ENCODE data around the gene INPP4B.

The INPP4B gene

GRCh38 chr4:142850478-142850877 lies 4.4 kb upstream of the INPP4B start:
- TF ChIP-seq CTCF (IDR thresholded peaks at IDR 0.05; ENCODE audit: borderline replicate concordance, control extremely low read depth, extremely low read depth, insufficient read depth, missing control alignments): no peak
- in situ Hi-C loops (cut with MboI; ENCODE audit: low sequenced_read_pairs, unreplicated experiment): no loop called here
- no peak for DNase-seq (ENCODE audit: low spot score)

- TF ChIP-seq CTCF (IDR thresholded peaks at IDR 0.05; ENCODE audit: borderline replicate concordance, control extremely low read depth, extremely low read depth, insufficient read depth, missing control alignments): no peak
- in situ Hi-C loops (cut with MboI; ENCODE audit: low sequenced_read_pairs, unreplicated experiment): loop anchor here (25.0 kb wide), 1 partner anchor 485 kb away; no protein-coding TSS in a partner anchor
- DNase-seq (ENCODE audit: low spot score): peak; percentile 34
These were observed 862 bp upstream of the INPP4B start for GRCh38 chr4:142846729-142847596.

DNA sequence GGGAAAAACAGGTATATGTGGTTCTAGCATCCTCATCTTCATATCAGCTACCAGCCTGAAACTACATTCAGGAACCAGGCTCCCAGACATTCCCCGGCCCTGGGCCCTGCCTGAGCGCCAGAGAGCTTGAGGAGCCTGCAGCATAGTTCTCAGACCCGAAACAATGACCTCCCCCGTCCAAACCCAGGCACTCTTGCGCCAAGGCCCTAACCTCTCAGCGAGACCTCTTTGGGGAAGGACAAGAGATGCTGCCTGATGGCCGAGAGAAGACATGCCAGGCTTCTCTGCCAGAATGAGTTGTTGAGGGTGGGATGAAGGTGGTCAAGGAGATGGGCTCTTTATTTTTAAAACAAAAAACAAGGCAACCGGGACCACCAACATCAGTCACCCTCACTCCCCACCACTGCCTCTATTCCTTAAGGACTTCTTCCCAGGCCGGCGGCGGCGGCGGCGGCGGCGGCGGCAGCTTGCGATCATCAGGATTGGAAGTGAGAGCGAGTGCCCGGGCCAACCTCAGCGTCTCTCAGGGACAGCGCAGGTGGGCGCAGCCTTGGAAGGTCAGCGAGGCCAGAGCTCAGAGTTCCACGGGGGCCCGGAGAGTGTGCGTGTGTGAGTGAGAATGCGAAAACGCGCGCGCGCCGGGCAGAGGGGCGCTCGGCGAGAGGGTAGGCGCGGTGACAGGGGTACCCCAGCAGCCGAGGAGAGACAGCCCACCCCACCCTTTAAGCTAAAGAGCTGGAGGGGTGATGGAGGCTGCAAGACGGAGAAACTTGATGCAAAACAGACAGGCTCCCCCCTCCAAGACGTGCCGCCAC lies 601 bp downstream of the INPP4B start:
- in situ Hi-C loops (cut with MboI; ENCODE audit: low sequenced_read_pairs, unreplicated experiment): loop anchor here (25.0 kb wide), 1 partner anchor 483 kb away; no protein-coding TSS in a partner anchor
- DNase-seq (ENCODE audit: low spot score): peak; percentile 9
- TF ChIP-seq CTCF (IDR thresholded peaks at IDR 0.05; ENCODE audit: borderline replicate concordance, control extremely low read depth, extremely low read depth, insufficient read depth, missing control alignments): no peak

- in situ Hi-C loops (cut with MboI; ENCODE audit: low sequenced_read_pairs, unreplicated experiment): loop anchor here (25.0 kb wide), 1 partner anchor 482 kb away; no protein-coding TSS in a partner anchor
- TF ChIP-seq CTCF (IDR thresholded peaks at IDR 0.05; ENCODE audit: borderline replicate concordance, control extremely low read depth, extremely low read depth, insufficient read depth, missing control alignments): no peak
- no peak for DNase-seq (ENCODE audit: low spot score)
These were observed 1.3 kb downstream of the INPP4B start for GRCh38 chr4:142844782-142845181.

GRCh38 chr4:142840516-142841123 lies 5.5 kb downstream of the INPP4B start:
- in situ Hi-C loops (cut with MboI; ENCODE audit: low sequenced_read_pairs, unreplicated experiment): loop anchor here (25.0 kb wide), 1 partner anchor 478 kb away; no protein-coding TSS in a partner anchor
- no peak for DNase-seq (ENCODE audit: low spot score)
- peak; percentile 35 for TF ChIP-seq CTCF (IDR thresholded peaks at IDR 0.05; ENCODE audit: borderline replicate concordance, control extremely low read depth, extremely low read depth, insufficient read depth, missing control alignments)

DNA sequence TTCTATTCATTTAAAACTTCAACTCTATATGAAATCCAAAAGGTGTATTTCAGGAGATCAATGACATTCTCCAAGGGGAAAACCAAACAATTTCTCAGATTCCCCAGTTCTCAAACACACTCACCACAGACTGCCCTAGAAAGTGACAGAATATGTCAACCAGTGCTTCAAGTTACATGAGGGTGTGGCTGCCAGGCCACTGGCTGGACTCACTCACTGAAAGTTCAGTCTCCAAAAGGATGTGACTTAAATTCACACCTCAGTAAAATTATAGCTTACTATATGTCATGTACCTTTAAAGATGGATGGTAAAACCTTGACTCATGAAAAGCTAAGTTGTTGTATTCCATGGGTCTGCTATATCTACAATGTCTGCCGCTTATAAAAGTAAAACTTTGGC lies 7.3 kb downstream of the INPP4B start:
- no peak for TF ChIP-seq CTCF (IDR thresholded peaks at IDR 0.05; ENCODE audit: borderline replicate concordance, control extremely low read depth, extremely low read depth, insufficient read depth, missing control alignments)
- no peak for DNase-seq (ENCODE audit: low spot score)
- in situ Hi-C loops (cut with MboI; ENCODE audit: low sequenced_read_pairs, unreplicated experiment): loop anchor here (25.0 kb wide), 1 partner anchor 476 kb away; no protein-coding TSS in a partner anchor
